C4-2B (cell line): ENCODE measurements around the gene TEAD4.

Source experiments
- ZFX ChIP-seq: fragments of 450-650 bp; IDR thresholded peaks from 2 replicates; pipeline ENCODE4 v1.6.1; 2017
- TF ChIP-seq, protein P1 (sequence below): fragments of 450-650 bp; conservative IDR thresholded peaks from 2 replicates; pipeline ENCODE4 v1.5.1; 2017; ENCODE audit warnings: mild to moderate bottlenecking

GRCh38 chr12:3040663-3041544 lies 81.7 kb downstream of the TEAD4 start:
- TF ChIP-seq, protein P1, sequence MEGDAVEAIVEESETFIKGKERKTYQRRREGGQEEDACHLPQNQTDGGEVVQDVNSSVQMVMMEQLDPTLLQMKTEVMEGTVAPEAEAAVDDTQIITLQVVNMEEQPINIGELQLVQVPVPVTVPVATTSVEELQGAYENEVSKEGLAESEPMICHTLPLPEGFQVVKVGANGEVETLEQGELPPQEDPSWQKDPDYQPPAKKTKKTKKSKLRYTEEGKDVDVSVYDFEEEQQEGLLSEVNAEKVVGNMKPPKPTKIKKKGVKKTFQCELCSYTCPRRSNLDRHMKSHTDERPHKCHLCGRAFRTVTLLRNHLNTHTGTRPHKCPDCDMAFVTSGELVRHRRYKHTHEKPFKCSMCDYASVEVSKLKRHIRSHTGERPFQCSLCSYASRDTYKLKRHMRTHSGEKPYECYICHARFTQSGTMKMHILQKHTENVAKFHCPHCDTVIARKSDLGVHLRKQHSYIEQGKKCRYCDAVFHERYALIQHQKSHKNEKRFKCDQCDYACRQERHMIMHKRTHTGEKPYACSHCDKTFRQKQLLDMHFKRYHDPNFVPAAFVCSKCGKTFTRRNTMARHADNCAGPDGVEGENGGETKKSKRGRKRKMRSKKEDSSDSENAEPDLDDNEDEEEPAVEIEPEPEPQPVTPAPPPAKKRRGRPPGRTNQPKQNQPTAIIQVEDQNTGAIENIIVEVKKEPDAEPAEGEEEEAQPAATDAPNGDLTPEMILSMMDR = no peak
- no peak for TF ChIP-seq ZFX
